ENCODE results near the gene TEF. TPM values are rescaled to one million over a fixed set of nuclear protein-coding genes. Genes with fewer than 3 reads are reported as not detected.

TEF gene
- total and polyA plus RNA-seq, 9 of the 15 experiments (the other 6 are each of a cell fraction or from before 2014, with no cell fraction given), result 0.04 to 3.1 (median 1.2) TPM

GRCh38 chr22:41444360-41445128 lies 62.8 kb downstream of the TEF start (continued):
- TF ChIP-seq, protein P1, sequence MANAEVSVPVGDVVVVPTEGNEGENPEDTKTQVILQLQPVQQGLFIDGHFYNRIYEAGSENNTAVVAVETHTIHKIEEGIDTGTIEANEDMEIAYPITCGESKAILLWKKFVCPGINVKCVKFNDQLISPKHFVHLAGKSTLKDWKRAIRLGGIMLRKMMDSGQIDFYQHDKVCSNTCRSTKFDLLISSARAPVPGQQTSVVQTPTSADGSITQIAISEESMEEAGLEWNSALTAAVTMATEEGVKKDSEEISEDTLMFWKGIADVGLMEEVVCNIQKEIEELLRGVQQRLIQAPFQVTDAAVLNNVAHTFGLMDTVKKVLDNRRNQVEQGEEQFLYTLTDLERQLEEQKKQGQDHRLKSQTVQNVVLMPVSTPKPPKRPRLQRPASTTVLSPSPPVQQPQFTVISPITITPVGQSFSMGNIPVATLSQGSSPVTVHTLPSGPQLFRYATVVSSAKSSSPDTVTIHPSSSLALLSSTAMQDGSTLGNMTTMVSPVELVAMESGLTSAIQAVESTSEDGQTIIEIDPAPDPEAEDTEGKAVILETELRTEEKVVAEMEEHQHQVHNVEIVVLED (CRISPR knock-in tag; IDR thresholded peaks at IDR 0.05), result no peak
- TF ChIP-seq TAF1 (IDR thresholded peaks at IDR 0.05; ENCODE audit: control insufficient read depth, extremely low read depth, insufficient read depth, low read length, severe bottlenecking) (no peak), TARDBP (IDR thresholded peaks at IDR 0.05) (no peak), CSDE1 (IDR thresholded peaks at IDR 0.05) (no peak), ZNF778 (CRISPR knock-in tag; IDR thresholded peaks at IDR 0.05) (no peak), HMG20B (CRISPR knock-in tag; IDR thresholded peaks at IDR 0.05) (no peak), ZNF449 (CRISPR knock-in tag; IDR thresholded peaks at IDR 0.05) (no peak), POLR2AphosphoS5 (IDR thresholded peaks at IDR 0.05; ENCODE audit: control insufficient read depth, insufficient read depth, low read depth, low read length) (no peak), VEZF1 (CRISPR knock-in tag; IDR thresholded peaks at IDR 0.05) (peak; percentile 35; the same call in 1 of the 2 replicates), MTA2 (IDR thresholded peaks at IDR 0.05; ENCODE audit: low read depth) (no peak), BDP1 (IDR thresholded peaks at IDR 0.05; ENCODE audit: insufficient read depth, insufficient read length) (no peak), ZBTB7A (IDR thresholded peaks at IDR 0.05; ENCODE audit: borderline replicate concordance, control insufficient read depth, low read depth, low read length) (peak; percentile 58), SP1 (CRISPR knock-in tag; IDR thresholded peaks at IDR 0.05) (no peak), TFAP4 (CRISPR knock-in tag; IDR thresholded peaks at IDR 0.05; ENCODE audit: borderline replicate concordance) (no peak; the same call in 1 of the 2 replicates), ILF3 (IDR thresholded peaks at IDR 0.05; ENCODE audit: borderline replicate concordance) (no peak), PRMT5 (CRISPR knock-in tag; IDR thresholded peaks at IDR 0.05) (no peak), NFXL1 (CRISPR knock-in tag; IDR thresholded peaks at IDR 0.05) (no peak), RBM17 (IDR thresholded peaks at IDR 0.05; ENCODE audit: borderline replicate concordance, low read depth, low read length) (no peak), ZNF589 (CRISPR knock-in tag; IDR thresholded peaks at IDR 0.05; ENCODE audit: low read depth) (no peak)
- TF ChIP-seq, protein P2, sequence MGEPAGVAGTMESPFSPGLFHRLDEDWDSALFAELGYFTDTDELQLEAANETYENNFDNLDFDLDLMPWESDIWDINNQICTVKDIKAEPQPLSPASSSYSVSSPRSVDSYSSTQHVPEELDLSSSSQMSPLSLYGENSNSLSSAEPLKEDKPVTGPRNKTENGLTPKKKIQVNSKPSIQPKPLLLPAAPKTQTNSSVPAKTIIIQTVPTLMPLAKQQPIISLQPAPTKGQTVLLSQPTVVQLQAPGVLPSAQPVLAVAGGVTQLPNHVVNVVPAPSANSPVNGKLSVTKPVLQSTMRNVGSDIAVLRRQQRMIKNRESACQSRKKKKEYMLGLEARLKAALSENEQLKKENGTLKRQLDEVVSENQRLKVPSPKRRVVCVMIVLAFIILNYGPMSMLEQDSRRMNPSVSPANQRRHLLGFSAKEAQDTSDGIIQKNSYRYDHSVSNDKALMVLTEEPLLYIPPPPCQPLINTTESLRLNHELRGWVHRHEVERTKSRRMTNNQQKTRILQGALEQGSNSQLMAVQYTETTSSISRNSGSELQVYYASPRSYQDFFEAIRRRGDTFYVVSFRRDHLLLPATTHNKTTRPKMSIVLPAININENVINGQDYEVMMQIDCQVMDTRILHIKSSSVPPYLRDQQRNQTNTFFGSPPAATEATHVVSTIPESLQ (CRISPR knock-in tag; IDR thresholded peaks at IDR 0.05), result no peak
